ENCODE results near the gene USP48. TPM values are rescaled to one million over a fixed set of nuclear protein-coding genes. Genes with fewer than 3 reads are reported as not detected.

The USP48 gene
- total and polyA plus RNA-seq, 2 of the 13 experiments (the other 11 are each of a cell fraction or from before 2014, with no cell fraction given): 30.4 to 30.7 TPM

DNA sequence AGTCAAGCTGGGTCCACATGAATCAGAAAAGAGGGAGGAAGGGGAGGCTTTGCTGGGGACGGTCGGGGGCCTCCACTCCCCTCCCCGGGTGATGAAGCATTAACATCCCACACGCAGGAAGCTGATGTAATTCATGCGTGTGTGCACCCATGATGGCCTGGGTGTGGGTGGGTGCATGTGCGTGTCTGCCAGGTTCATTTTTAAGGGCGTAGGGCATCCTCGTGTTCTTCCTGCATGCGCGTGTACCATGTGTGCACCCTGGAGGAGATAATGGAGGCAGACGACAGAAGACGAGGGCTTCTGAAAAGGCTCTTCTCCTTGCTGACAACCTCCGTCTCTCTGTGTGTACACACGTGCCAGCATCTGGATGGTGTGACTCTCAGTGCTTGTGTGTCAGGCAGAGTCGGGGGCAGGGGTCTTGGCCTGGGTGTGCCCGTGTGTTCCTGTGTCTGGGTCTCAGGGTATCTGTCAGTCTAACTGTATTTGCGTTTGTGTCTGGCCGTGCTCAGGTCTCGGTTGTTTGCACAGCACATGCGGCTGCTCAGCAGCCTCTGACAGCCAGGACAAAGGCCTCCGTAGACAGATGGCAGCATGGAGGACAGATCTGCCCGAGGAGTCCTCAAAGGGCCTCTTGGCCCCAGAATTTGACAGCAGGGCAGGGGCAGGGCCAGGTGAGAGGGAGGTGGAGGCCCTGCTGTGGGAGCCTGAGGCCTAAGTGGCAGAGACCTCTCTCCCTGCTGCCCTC, 116.2 kb downstream of the USP48 start (continued):
- TF ChIP-seq MYNN (CRISPR knock-in tag; IDR thresholded peaks at IDR 0.05; ENCODE audit: low read depth): no peak
- TF ChIP-seq CAMTA2 (CRISPR knock-in tag; IDR thresholded peaks at IDR 0.05; ENCODE audit: borderline replicate concordance): no peak
- TF ChIP-seq ZNF282 (IDR thresholded peaks at IDR 0.05; ENCODE audit: partially characterized antibody): no peak
- TF ChIP-seq ZNF772 (CRISPR knock-in tag; IDR thresholded peaks at IDR 0.05): no peak
- TF ChIP-seq ZNF572 (CRISPR knock-in tag; IDR thresholded peaks at IDR 0.05): no peak
- no peak for TF ChIP-seq EZH2 (conservative IDR thresholded peaks at IDR 0.05; ENCODE audit: low read depth, low read length)
- TF ChIP-seq ZNF782 (CRISPR knock-in tag; IDR thresholded peaks at IDR 0.05; ENCODE audit: borderline replicate concordance): no peak
- TF ChIP-seq, protein P1, sequence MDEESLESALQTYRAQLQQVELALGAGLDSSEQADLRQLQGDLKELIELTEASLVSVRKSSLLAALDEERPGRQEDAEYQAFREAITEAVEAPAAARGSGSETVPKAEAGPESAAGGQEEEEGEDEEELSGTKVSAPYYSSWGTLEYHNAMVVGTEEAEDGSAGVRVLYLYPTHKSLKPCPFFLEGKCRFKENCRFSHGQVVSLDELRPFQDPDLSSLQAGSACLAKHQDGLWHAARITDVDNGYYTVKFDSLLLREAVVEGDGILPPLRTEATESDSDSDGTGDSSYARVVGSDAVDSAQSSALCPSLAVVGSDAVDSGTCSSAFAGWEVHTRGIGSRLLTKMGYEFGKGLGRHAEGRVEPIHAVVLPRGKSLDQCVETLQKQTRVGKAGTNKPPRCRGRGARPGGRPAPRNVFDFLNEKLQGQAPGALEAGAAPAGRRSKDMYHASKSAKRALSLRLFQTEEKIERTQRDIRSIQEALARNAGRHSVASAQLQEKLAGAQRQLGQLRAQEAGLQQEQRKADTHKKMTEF (CRISPR knock-in tag; IDR thresholded peaks at IDR 0.05): no peak
- TF ChIP-seq ATF1 (CRISPR knock-in tag; IDR thresholded peaks at IDR 0.05): no peak
- TF ChIP-seq, protein P2, sequence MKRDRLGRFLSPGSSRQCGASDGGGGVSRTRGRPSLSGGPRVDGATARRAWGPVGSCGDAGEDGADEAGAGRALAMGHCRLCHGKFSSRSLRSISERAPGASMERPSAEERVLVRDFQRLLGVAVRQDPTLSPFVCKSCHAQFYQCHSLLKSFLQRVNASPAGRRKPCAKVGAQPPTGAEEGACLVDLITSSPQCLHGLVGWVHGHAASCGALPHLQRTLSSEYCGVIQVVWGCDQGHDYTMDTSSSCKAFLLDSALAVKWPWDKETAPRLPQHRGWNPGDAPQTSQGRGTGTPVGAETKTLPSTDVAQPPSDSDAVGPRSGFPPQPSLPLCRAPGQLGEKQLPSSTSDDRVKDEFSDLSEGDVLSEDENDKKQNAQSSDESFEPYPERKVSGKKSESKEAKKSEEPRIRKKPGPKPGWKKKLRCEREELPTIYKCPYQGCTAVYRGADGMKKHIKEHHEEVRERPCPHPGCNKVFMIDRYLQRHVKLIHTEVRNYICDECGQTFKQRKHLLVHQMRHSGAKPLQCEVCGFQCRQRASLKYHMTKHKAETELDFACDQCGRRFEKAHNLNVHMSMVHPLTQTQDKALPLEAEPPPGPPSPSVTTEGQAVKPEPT (CRISPR knock-in tag; IDR thresholded peaks at IDR 0.05; ENCODE audit: low read depth): no peak
- TF ChIP-seq ZNF570 (CRISPR knock-in tag; IDR thresholded peaks at IDR 0.05; ENCODE audit: borderline replicate concordance): no peak
- TF ChIP-seq MIER3 (CRISPR knock-in tag; IDR thresholded peaks at IDR 0.05; ENCODE audit: borderline replicate concordance): no peak
- TF ChIP-seq, protein P3, sequence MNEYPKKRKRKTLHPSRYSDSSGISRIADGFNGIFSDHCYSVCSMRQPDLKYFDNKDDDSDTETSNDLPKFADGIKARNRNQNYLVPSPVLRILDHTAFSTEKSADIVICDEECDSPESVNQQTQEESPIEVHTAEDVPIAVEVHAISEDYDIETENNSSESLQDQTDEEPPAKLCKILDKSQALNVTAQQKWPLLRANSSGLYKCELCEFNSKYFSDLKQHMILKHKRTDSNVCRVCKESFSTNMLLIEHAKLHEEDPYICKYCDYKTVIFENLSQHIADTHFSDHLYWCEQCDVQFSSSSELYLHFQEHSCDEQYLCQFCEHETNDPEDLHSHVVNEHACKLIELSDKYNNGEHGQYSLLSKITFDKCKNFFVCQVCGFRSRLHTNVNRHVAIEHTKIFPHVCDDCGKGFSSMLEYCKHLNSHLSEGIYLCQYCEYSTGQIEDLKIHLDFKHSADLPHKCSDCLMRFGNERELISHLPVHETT (CRISPR knock-in tag; conservative IDR thresholded peaks at IDR 0.05): no peak
- no peak for TF ChIP-seq ZSCAN21 (CRISPR knock-in tag; IDR thresholded peaks at IDR 0.05; ENCODE audit: borderline replicate concordance)
- no peak for TF ChIP-seq MAFG (CRISPR knock-in tag; IDR thresholded peaks at IDR 0.05)
- TF ChIP-seq, protein P4, sequence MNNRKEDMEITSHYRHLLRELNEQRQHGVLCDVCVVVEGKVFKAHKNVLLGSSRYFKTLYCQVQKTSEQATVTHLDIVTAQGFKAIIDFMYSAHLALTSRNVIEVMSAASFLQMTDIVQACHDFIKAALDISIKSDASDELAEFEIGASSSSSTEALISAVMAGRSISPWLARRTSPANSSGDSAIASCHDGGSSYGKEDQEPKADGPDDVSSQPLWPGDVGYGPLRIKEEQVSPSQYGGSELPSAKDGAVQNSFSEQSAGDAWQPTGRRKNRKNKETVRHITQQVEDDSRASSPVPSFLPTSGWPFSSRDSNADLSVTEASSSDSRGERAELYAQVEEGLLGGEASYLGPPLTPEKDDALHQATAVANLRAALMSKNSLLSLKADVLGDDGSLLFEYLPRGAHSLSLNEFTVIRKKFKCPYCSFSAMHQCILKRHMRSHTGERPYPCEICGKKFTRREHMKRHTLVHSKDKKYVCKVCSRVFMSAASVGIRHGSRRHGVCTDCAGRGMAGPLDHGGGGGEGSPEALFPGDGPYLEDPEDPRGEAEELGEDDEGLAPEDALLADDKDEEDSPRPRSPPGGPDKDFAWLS (CRISPR knock-in tag; IDR thresholded peaks at IDR 0.05; ENCODE audit: borderline replicate concordance): no peak
- TF ChIP-seq, protein P5, sequence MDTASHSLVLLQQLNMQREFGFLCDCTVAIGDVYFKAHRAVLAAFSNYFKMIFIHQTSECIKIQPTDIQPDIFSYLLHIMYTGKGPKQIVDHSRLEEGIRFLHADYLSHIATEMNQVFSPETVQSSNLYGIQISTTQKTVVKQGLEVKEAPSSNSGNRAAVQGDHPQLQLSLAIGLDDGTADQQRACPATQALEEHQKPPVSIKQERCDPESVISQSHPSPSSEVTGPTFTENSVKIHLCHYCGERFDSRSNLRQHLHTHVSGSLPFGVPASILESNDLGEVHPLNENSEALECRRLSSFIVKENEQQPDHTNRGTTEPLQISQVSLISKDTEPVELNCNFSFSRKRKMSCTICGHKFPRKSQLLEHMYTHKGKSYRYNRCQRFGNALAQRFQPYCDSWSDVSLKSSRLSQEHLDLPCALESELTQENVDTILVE (CRISPR knock-in tag; IDR thresholded peaks at IDR 0.05): no peak
- TF ChIP-seq ZNF614 (CRISPR knock-in tag; IDR thresholded peaks at IDR 0.05; ENCODE audit: borderline replicate concordance): no peak
- no peak for TF ChIP-seq GFI1 (CRISPR knock-in tag; IDR thresholded peaks at IDR 0.05; ENCODE audit: borderline replicate concordance)
- TF ChIP-seq ZKSCAN1 (IDR thresholded peaks at IDR 0.05; ENCODE audit: low read length): no peak
